Activated CD4-positive, alpha-beta T cell treated with anti-CD3 and anti-CD28 coated beads, Interleukin-2, amount 50 U/mL, for 1 hour (primary cell): ENCODE data around the gene OTUD4.
"Not testable (repeated sequence)": the region's sequence is repeated elsewhere in the genome, so short reads cannot be mapped to it uniquely, and the experiment has no call there.

Experiments
- DNase-seq: peaks from one replicate; pipeline ENCODE4 v3.0.0-alpha.2; 2020

Gene OTUD4

DNA sequence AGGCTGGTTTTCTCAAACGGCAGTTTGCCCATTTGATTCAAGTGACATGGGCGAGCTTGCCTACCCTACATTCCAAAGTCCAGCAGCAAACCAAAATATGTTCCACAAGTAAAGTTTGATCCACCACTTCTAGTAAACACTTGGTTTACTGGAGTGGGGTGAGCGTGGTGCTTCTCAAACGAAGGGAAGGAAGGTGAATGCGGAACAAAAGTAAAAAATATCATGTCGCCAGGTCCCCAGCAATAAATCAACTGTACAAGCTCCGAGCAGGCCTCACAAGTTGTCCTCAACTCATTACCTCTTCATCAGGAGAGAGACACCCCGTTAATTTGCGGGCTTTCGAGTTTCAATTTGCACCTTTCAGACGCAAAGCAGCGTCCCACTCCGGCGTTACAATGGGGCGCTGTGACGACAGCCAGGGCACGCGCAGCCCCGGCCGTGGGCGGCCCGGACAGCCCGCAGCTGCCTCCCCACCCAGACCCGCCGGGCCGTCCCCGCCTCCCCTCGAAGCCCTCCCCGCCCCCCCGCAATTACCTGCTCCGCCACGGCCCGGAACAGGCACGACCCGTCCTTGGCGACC, 1.0 kb downstream of the OTUD4 start:
- DNase-seq, result peak; percentile 67

DNA sequence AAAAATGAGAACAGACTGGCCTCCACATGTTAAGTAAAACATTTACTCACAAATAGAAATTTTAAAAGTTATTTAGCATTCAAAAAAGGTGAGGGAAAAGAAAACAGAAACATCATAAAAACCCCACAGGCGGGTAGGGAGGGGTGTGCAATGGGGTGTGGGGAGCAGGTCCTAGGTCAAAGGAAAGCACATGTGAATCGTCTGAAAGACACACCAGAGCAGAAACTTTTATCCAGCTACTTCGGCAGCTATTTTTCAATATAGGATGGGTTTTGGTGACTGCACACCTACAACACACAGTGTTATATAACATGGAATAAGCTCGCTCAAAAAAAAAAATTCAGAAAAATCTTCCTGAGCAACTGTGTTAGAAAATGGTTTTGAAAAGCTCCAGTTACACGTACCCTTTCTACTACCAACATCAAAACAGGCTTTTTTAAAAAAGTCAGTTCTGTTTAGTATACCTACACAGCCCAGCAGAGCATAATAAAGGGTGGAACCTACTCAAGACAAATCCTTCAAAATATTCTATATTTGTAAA, 1.6 kb downstream of the OTUD4 start:
- no peak for DNase-seq

DNA sequence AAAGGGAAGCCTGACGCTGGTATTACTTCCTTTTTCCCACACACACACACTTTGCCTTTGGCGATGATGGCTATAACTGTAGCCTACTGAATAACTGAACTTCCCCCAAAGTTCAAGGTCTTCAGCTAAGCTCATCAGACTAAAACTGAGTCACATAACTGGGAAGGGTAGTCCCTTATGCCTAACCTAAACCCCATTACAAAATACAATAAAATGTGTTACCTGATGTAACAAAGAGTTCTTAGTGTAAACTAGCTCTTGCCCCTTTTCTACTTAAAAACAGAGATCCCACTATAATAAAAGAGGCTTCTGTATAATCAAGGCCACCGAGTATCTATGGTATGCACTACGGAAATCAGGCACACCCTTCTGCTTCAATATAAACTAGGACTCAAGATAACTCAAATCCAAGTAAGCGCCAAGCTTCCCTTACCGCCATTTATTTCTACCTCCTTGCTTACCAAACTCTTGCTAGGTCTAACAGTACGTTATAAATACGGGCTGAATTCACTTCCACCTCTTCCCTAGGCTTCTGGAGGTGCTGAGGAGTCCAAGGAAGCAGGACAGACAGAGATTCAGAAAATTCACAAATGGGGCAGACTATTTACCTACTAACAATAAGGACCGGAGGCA, 2.4 kb downstream of the OTUD4 start:
- DNase-seq, result no peak

DNA sequence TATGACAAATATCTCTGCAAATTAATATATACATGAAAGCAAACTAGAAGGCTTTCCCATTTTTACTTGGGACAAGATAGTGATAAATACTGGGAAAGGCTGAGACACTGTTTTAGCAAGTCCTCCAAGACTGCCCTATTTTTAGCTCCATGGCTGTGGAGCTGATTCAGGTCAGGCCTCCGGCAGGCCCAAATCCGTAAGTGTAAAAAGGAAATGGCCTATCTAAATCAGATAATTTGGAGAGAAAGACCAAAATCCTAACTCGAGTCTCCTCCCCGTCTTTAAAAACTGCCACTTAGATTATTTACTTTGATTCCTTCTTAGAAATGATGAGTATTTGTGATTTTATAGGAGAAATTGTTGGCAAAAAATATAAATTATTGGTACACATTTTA, 2.9 kb downstream of the OTUD4 start:
- no peak for DNase-seq

DNA sequence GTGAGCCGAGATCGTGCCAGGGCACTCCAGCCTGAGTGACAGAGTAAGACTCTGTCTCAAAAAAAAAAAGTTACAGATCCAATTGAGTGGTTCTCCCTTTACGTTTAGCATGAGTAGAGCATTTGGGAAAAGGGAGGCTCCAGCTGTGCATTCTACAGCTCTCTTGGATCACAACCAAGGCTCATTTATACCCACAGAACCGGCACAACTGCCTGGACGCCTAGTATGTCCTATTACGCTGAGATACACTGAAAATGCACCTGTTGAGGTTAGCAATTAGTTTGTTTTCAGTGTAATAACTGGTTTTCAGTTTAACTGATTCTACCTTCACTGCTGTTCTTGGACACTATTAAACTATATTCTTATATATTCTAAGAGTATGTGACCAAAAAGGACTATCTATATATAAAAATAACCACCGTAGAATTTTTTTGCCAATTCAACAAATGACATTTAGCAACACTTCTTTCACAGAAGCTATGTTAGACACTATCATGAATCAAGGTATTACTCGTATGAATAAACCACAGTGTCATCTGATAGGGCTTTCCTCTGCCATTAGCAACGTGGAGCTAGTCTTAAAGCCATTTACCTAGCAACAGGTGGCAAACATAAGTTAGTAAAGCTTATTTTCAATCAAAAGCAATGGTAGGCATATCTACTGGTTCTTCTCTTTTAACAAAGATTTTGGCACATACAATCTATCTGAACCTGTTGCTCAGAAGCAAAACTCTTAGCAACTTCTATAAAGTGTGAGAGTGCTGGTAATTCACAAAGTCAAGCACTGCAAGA, 3.6 kb downstream of the OTUD4 start:
- DNase-seq, result no peak

DNA sequence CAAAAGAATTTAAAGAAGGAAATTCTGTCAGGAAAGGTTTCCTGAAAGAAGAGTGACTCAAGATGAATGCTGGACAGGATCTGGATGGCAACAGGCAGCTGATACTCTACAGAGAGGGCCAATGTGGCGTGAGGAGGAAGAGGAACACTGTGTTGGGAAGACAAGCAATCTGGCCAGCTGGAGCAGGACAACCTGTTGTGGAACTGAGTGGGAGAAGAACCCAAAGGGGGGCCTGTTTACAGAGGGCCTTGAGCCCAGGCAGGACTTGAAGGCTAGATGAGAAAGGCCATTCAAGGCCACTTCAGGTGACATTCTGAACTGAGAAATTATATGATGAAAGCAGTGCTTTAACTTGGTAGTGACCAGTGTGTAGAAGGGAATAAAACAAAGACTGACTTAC, 8.5 kb downstream of the OTUD4 start:
- DNase-seq, result no peak

DNA sequence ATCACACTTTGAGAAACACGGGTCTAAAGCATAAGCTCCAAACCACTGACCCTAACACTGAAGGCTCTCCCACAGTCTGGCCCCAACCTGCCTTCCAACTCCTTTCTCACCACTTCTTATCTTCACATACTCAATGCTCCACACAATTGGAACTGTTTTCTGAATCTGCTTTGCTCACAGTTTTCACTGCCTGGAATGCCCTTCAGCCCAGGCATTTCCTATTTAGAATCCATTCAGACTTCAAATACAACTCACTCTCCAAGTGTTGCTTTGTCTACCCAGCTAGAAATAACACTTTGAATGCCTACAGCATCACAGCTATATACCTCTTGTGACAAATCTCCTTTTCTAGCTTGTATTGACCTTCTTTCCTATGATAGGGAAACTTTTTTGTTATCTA, 10.2 kb downstream of the OTUD4 start:
- DNase-seq, result no peak

DNA sequence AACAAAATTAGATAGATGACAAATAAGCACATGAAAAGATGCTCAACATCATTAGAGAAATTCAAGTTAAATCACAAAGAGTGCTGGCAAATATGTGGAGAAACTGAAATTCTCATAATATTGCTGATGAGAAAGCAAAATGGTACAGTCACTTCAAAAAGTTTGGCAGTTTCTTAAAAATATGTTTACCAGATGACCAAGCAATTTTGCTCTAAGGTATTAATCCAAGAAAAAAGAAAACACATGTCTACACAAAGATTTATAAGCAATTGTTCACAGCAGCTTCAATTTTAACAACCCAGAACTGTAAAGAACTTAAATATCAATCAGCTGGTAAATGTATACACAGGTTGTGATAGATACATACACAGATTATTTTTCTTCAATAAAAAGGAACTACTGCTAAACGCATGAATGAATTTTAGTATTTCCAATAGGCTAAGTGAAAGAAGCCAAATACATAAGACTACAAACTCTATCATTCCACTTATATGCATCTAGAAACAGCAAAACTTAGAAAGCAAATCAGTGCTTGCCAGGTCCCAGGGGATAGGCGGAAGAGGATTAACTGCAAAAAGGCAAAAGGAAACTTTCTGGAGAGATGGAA, 11.7 kb downstream of the OTUD4 start:
- DNase-seq, result no peak

DNA sequence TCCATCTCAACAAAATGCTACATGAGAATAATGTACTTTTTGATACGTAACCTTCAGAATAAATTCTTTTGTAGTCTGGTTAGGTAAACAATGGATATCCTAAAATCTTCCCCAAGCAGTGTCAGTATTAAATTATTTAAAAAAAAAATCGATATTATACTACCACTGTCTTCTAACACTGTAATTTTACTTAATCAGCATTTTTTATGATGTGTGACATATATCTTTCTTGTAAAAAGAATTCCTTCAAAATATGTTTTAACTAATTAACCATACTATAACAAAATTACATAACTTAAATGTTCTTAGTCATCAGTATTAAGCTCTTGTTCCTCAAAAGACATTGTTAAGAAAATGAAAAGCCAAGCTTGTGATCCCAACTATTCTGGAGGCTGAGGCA, 12.5 kb downstream of the OTUD4 start:
- DNase-seq, result no peak

DNA sequence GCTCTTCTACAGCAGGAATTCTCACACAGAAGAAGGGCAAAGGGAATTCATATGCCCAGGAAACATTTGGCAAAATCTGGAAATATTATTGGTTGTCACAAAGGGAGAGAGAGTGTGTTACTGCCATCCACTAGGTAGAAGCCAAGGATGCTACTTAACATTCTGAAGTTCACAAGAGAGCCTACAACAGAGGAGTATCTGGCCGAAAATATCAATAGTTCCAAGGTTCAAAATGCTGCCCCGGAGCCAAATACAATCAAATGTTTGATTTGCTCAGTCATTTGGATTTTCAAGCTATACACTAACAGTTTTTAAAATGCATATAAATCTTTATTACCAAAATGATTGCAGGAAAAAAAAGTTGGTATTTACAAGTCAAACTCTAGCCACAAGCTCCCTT, 18.8 kb downstream of the OTUD4 start:
- no peak for DNase-seq

DNA sequence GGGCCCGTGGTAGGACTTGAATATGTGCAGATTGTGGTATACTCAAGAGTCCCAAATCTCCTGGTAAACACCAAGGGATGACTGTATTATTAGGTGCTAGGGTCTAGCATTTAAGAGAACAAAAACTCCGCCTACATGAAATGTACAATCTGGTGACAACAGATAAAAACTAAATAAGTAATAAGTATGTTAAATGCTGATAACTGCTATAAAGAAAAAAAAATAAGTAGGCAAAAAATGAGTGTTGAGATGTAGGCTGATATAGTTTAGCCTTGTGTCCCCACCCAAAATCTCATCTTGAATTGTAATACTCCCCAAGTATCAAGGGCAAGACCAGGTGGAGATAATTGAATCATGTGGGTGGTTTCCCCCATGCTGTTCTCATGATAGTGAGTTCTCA, 23.4 kb downstream of the OTUD4 start:
- no peak for DNase-seq

DNA sequence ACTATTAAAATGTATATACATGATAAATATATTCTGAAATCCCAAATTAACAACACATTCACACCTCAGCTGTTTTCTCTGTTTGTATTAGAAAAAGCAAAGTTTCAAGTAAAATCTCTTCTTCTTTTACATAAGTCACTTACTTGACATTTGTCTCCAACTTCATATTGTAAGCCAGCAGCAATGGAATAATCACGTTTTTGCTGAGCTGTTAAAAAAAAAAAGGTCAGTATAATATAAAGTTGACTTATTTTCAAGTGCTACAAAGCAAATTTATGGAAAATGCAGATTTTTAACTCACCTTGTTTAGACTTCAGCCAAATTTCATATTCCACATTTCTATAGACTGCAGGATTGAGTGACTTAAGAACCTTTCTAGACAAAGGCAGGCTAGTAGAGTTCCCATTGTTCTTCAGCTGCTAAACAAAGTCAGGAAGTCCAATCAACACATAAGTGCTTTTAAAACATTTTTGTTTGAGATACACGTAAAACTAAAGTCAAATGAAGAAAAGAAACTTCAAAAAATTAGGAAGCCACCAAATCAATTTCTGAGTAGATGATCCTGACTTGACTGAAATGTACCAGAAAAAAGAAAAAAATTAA, 25.0 kb downstream of the OTUD4 start:
- no peak for DNase-seq

DNA sequence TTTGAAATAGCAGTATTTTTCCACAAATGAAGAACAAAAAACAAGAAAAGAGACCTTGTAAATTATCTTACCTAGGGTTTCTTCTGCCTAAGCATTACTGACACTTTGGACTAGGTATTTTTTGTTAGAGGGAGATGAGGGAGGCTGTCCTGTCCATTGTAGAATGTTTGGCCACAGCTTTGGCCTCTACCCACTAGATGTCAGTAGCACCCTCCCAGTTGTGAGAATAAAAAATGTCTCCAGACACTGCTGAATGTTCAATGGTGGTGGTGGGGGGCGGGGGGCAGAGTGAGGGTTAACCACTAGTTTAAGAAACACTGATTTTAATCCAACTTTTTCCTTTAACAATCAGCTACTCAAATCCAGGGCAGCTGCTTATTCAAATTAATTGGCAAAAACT, 25.8 kb downstream of the OTUD4 start:
- DNase-seq, result no peak

DNA sequence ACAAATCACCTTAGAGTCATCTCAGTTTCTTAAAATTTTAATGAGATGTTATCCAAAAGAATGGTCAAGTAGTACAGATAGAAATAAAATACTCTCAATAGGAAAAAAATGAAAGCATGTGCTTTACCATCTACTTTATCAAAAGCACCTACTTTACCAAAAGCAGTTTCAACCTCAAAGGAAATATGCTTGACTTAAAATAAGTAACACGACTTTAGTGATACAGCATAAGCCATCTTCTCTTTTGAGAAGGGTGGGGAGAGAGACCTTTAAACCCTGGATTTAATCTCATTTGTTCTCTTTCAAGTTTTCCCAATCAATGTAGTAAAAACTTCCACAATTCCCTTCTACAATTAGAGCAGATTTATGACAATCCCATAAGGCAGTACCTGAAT, 26.5 kb downstream of the OTUD4 start:
- no peak for DNase-seq

DNA sequence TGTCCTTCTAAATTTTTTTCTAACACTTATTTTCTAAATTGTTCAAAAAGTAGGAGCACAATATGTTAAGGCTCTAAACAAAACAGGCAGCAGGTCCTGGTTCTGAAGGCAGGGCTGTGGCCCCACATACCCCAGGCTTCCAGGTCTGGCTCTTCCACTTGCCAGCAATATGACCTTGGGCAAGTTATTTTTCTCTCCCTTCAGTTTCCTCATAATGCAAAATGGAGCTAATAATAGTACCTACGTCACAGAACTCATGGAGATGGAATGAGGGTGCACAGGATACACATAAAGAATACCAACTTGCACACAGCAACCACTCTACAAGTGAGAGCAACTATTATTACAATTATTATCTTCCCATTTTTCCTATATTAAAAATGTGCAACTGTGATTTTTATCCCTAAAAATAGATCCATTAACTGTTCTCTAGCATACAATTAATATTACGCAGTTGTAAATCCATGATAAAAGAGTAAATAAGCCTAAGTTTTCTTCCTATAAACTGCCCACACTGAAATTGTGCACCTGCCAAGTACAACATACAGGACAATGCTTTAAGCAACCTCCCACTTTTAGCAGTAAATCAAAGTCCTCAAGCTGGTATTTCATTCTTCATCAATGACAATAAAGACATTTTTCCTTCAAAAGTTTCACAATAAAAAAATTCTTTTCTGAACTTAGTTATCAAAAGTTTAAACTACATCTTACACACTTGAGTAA, 27.0 kb downstream of the OTUD4 start:
- DNase-seq, result no peak

DNA sequence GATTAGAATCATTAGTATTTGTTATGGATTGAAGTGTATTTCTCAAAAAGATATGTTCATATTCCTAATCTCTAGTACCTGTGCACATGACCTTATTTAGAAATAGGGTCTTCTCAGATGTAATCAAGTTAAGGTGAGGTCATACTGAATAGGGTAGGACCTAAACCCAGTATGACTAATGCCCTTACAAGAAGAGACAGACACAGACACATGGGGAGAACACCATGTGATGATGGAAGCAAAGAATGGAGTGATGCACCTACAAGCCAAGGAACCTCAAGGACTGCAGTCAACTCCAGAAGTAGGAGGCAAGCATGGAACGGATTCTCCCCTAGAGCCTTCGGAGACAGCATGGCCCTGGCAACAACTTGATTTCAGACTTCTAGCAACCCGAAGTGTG, 31.4 kb downstream of the OTUD4 start:
- no peak for DNase-seq

DNA sequence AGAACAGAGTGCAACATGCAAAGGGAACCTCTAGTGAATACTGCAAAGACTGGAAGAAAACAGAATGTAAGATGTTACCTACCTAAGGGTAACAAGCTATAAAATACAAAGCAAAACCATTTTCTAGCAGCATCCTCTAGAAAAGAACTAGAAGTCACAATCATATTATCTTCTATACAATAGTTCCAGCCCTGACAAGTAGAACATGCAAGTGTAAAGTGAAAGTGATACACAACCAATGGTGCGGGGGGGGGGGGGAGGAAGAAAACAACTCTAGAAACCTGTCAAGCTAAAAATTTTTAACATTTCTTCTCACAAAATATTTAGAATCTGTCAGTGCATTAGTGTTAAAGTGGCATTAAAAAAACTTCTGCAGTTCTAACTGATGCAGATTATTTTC, 44.2 kb downstream of the OTUD4 start:
- DNase-seq, result not testable (repeated sequence)

DNA sequence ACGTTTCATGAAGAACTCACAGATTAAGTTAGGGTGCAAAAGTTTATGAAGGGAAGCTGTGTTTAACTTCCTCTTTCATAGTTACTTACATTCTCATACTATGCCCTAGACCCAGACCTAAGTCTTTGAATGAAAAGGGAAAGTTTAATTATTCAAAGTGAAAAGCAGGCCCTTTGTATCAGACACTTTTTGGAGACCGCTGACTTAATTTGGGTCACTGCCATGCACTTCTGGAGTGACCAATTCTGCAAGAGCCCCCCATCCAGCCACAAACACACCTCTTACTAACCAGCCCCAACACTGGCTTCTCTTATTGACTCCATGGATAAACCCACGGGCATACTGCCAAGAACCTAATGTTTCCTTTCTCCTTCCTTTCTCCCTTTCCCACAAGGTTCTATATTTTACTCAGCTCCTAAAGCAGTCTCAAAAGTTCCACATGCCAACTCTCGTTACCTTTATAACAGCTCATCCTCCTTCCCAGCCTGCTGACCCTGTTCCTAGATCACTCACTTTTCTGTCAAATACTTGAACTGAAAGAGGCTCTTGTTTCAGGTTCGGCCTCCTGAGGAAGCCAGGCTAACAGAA, 47.8 kb downstream of the OTUD4 start:
- DNase-seq, result no peak

DNA sequence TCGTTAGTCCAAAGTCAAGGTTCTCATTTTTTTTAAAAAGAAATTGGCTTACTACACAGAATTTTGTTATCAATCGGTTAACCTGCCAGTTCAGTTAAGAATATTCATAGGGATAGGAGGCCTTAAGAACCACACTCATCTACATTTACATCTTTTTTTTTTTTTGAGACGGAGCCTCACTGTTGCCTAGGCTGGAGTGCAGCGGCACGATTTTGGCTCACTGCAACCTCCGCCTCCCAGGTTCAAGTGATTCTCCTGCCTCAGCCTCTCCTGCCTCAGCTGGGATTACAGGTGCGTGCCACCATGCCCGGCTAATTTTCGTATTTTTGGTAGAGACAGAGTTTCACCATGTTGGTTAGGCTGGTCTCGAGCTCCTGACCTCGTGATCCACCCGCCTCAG, 48.5 kb downstream of the OTUD4 start:
- no peak for DNase-seq

DNA sequence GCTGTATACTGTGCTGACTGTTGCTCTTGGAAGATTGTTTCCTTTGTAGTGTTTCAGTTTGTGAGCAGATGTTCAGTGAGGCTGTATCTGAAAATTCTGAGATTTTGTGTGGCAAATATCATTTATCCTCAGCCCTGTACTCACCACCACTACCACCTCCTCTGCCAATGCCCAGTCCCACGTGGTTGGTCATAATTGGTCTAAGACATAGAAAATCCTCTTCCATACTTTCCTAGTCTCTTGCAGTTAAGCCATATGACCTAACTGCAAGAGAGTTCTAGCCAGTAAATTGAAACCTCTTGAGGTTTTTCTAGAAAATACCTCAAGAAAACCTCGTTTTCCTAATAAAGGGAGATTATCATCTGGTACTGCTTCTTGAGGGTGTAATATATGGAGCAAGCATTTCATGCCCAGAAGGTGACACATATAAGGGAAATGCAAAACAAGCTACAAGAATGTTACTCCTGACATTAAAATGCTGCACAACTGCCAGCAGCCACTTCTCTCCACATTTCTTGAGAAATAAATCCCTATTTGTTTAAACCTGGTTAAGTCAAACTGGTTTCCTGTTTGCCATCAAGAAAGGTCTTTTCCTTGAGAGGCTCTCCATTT, 49.5 kb downstream of the OTUD4 start:
- DNase-seq, result no peak

DNA sequence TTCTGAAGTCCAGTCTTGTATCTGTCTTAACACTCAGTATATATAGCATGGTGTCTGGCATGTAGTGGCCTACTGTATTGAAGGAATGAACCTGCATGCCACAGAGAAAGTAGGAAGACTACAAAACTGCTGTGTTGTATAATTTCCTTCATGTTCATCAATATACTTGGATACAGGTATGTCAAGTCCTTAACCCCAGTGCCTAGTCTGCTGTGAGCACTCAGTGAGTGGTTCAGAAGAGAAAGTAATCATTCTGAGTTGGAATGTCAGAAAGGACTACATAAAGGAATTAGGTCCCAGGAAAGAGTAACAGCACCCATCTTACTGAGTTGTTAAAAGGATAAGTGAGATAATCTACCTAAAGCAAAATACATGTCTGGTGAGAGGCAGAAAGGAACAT, 50.3 kb downstream of the OTUD4 start:
- no peak for DNase-seq

DNA sequence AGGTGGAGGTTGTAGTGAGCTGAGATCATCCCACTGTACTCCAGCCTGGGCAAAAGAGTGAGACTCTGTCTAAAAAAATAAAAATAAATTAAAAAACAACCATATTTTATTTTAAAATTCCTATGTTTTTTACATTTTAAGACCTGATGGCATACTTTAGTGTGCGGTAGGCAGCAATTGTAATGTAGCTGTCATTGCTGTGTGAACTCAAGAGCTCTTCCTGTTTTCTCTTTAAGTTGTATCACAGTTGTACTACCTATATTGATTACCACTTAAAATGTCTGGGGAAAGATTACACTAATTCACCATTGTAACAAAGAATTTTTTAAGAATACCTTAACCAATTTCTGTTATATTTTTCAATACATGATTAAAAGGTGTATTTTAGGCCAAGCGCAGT, 55.0 kb downstream of the OTUD4 start:
- DNase-seq, result no peak
